Esophagus squamous epithelium (tissue), 5 donors: Measurements from ENCODE around the gene BMPR1B. TPM values are rescaled to one million over a fixed set of nuclear protein-coding genes. Genes with fewer than 3 reads are reported as not detected.

Source experiments
- DNase-seq: peaks from one replicate; lab custom pipeline; 2025; lab: John Stamatoyannopoulos, UW
- H3K27ac ChIP-seq, 4 donors: fragments of 200-600 bp; sonication (generic); one replicate each; pipeline ENCODE4 v1.5.1; 2016 to 2019; ENCODE audit warnings: mild to moderate bottlenecking in 1 of 4
- H3K27me3 ChIP-seq, 4 donors: fragments of 200-600 bp; sonication (generic); 1 replicate in 3 of 4; 2 replicates in 1 of 4; pipeline versions ENCODE4 v1.5.1 to v1.6.0; 2017 to 2021; ENCODE audit warnings: antibody characterized with exemption in 1 of 4
- H3K36me3 ChIP-seq, 3 donors: fragments of 200-600 bp; sonication (generic); one replicate each; pipeline ENCODE4 v1.5.1; 2016 to 2019
- H3K4me1 ChIP-seq, 3 donors: fragments of 200-600 bp; sonication (generic); one replicate each; pipeline ENCODE4 v1.5.1; 2017 to 2019
- H3K4me3 ChIP-seq, 4 donors: fragments of 200-600 bp; sonication (generic); 1 replicate in 3 of 4; 2 replicates in 1 of 4; pipeline ENCODE4 v1.5.1; 2016 to 2019; ENCODE audit warnings: mild to moderate bottlenecking in 2 of 4, moderate library complexity in 1 of 4
- H3K9me3 ChIP-seq, 3 donors: fragments of 200-600 bp; sonication (generic); one replicate each; pipeline ENCODE4 v1.5.1; 2016 to 2019
- CTCF ChIP-seq, 6 experiments: fragments of 450-650 bp in 4 of 6; fragments of 200-600 bp in 2 of 6; sonication (generic) in 2 of 6; IDR thresholded peaks; one replicate each; pipeline ENCODE4 v1.5.1; 2016 to 2019; ENCODE audit warnings: antibody characterized with exemption in 6 of 6, mild to moderate bottlenecking in 4 of 6, moderate library complexity in 4 of 6
- POLR2A ChIP-seq, 4 donors: fragments of 450-650 bp; IDR thresholded peaks; one replicate each; pipeline ENCODE4 v1.6.1; 2017; ENCODE audit warnings: antibody characterized with exemption in 4 of 4, mild to moderate bottlenecking in 4 of 4, moderate library complexity in 3 of 4
- WGBS, 2 donors: methylation state at CpG; one replicate each; pipeline ENCODE4 v1.1.5; 2018; 5-methylcytosine and 5-hydroxymethylcytosine counted together
- intact Hi-C: fragments of 100-400 bp; cut with DNase I; formaldehyde crosslinking; loops from one replicate; pipeline ENCODE4 v1.15.0; 2022
- total RNA-seq, 4 donors: library from RNA; depleted of rRNA; stranded (reverse); fragments of >200 nt; gene quantifications; one replicate each; pipeline ENCODE4 v1.1.0, GENCODE V29; 2016
- donor health status: DM: yes; HTN: yes; CAD: no.

BMPR1B gene
- total RNA-seq, 4 donors from 2014 or later, result 0.09 to 0.66 (median 0.38) TPM; not detected in 1

- TF ChIP-seq CTCF (IDR thresholded peaks at IDR 0.05) (no peak), POLR2A (IDR thresholded peaks at IDR 0.05) (no peak)
- Histone ChIP-seq H3K27ac (no peak overlapping the region), H3K36me3 (no peaks in the 10 kb centered on the region), H3K27me3 (no peaks in the 10 kb centered on the region), H3K4me3 (no peak overlapping the region), H3K4me1 (no peaks in the 10 kb centered on the region), H3K9me3 (no peaks in the 10 kb centered on the region)
- intact Hi-C loops, result no loop called here
- DNase-seq, result no peak
- WGBS, 2 donors, result 36 to 49% methylated on average over 5 of the region's 5 CpGs
Observed at GRCh38 chr4:95018785-95019184, 261.0 kb downstream of the BMPR1B start.

GRCh38 chr4:95020521-95020920, 262.8 kb downstream of the BMPR1B start:
- H3K4me3 ChIP-seq, result no peak overlapping the region
- no peak overlapping the region for H3K27ac ChIP-seq
- WGBS, 2 donors, result 89 to 93% methylated on average over 8 of the region's 8 CpGs
- H3K36me3 ChIP-seq, result no peaks in the 10 kb centered on the region
- no peaks in the 10 kb centered on the region for H3K4me1 ChIP-seq
- TF ChIP-seq CTCF (IDR thresholded peaks at IDR 0.05), result no peak
- no peak for TF ChIP-seq POLR2A (IDR thresholded peaks at IDR 0.05)
- H3K27me3 ChIP-seq, result no peaks in the 10 kb centered on the region
- intact Hi-C loops, result no loop called here
- H3K9me3 ChIP-seq, result no peaks in the 10 kb centered on the region
- DNase-seq, result no peak

GRCh38 chr4:95021099-95021498, 263.3 kb downstream of the BMPR1B start:
- H3K27me3 ChIP-seq, result no peaks in the 10 kb centered on the region
- WGBS, 2 donors, result 85 to 88% methylated on average over 1 of the region's 1 CpG
- no peak overlapping the region for H3K4me3 ChIP-seq
- H3K4me1 ChIP-seq, result no peaks in the 10 kb centered on the region
- no peak overlapping the region for H3K27ac ChIP-seq
- no peaks in the 10 kb centered on the region for H3K36me3 ChIP-seq
- no peaks in the 10 kb centered on the region for H3K9me3 ChIP-seq
- TF ChIP-seq POLR2A (IDR thresholded peaks at IDR 0.05) (no peak), CTCF (IDR thresholded peaks at IDR 0.05) (no peak)
- DNase-seq, result no peak
- intact Hi-C loops, result no loop called here

- H3K4me3 ChIP-seq, result no peak overlapping the region
- no peaks in the 10 kb centered on the region for H3K36me3 ChIP-seq
- no peaks in the 10 kb centered on the region for H3K9me3 ChIP-seq
- DNase-seq, result no peak
- 48 to 68% methylated on average over 5 of the region's 5 CpGs for WGBS, 2 donors
- intact Hi-C loops, result no loop called here
- TF ChIP-seq CTCF (IDR thresholded peaks at IDR 0.05) (no peak), POLR2A (IDR thresholded peaks at IDR 0.05) (no peak)
- no peaks in the 10 kb centered on the region for H3K4me1 ChIP-seq
- H3K27me3 ChIP-seq, result no peaks in the 10 kb centered on the region
- H3K27ac ChIP-seq, result no peak overlapping the region
Observed at GRCh38 chr4:95023110-95023509, 265.4 kb downstream of the BMPR1B start.

GRCh38 chr4:95027905-95028618, 270.3 kb downstream of the BMPR1B start:
- no peak for DNase-seq
- Histone ChIP-seq H3K9me3 (no peaks in the 10 kb centered on the region), H3K27ac (no peak overlapping the region), H3K4me1 (no peaks in the 10 kb centered on the region), H3K27me3 (no peaks in the 10 kb centered on the region), H3K36me3 (no peaks in the 10 kb centered on the region), H3K4me3 (no peak overlapping the region)
- TF ChIP-seq CTCF (IDR thresholded peaks at IDR 0.05), result no peak
- no peak for TF ChIP-seq POLR2A (IDR thresholded peaks at IDR 0.05)
- intact Hi-C loops, result no loop called here
